WTC11 (cell line): ENCODE data around the gene LPCAT4.

Source experiments
- CTCF ChIP-seq: fragments of 200-600 bp; IDR thresholded peaks from 2 replicates; pipeline ENCODE4 v1.8.0; 2022; ENCODE audit warnings: antibody characterized with exemption
- FOXJ3 ChIP-seq: sonication (generic); formaldehyde crosslinking; IDR thresholded peaks from 2 replicates; pipeline ENCODE4 v1.9.0; 2021; ENCODE audit warnings: missing genetic modification reagents, mild to moderate bottlenecking, borderline replicate concordance

- TF ChIP-seq FOXJ3 (no peak), CTCF (no peak)
Observed at GRCh38 chr15:34374816-34375215, 7.8 kb upstream of the LPCAT4 start.
